Mesenchymal stem cell (in vitro differentiated cells and primary cell): ENCODE data around the gene RAPGEFL1.

Experiments
- DNase-seq: peaks from one replicate; pipeline ENCODE4 v3.0.0-alpha.2; 2013
- H2AFZ ChIP-seq: one replicate; pipeline ENCODE4 v1.6.1; 2013; ENCODE audit warnings: low read depth, mild to moderate bottlenecking, control low read depth, inconsistent platforms, low read length, moderate library complexity
- H2AK5ac ChIP-seq: 2 replicates; pipeline ENCODE4 v1.6.1; 2013; ENCODE audit warnings: low read length, moderate library complexity, mild to moderate bottlenecking, inconsistent platforms; ENCODE audit not compliant: severe bottlenecking
- H2BK120ac ChIP-seq: one replicate; pipeline ENCODE4 v1.6.1; 2013; ENCODE audit warnings: low read depth, mild to moderate bottlenecking, inconsistent platforms, low read length, moderate library complexity
- H2BK12ac ChIP-seq, 2 experiments: one replicate each; pipeline ENCODE4 v1.6.1; 2013; ENCODE audit warnings: inconsistent platforms in 2 of 2, low read length in 2 of 2, mild to moderate bottlenecking in 2 of 2, moderate library complexity in 2 of 2, control low read depth in 1 of 2
- H2BK15ac ChIP-seq: one replicate; pipeline ENCODE4 v1.6.1; 2013; ENCODE audit warnings: mild to moderate bottlenecking, low read depth, inconsistent platforms; ENCODE audit not compliant: poor library complexity, severe bottlenecking
- H2BK5ac ChIP-seq: 2 replicates; pipeline ENCODE4 v1.6.1; 2013; ENCODE audit warnings: low read depth, mild to moderate bottlenecking, low read length, control low read depth, inconsistent platforms; ENCODE audit not compliant: poor library complexity, severe bottlenecking
- H3K14ac ChIP-seq, 2 experiments: one replicate each; pipeline ENCODE4 v1.6.1; 2013; ENCODE audit warnings: inconsistent platforms in 2 of 2, low read length in 2 of 2, control low read depth in 1 of 2, mild to moderate bottlenecking in 1 of 2, moderate library complexity in 1 of 2
- H3K18ac ChIP-seq, 2 experiments: one replicate each; pipeline ENCODE4 v1.6.1; 2013; ENCODE audit warnings: inconsistent platforms in 2 of 2, low read length in 2 of 2, control low read depth in 1 of 2, low read depth in 1 of 2, mild to moderate bottlenecking in 1 of 2
- H3K23ac ChIP-seq, 2 experiments: one replicate each; pipeline ENCODE4 v1.6.1; 2013; ENCODE audit warnings: inconsistent platforms in 2 of 2, low read length in 2 of 2, mild to moderate bottlenecking in 2 of 2, moderate library complexity in 2 of 2, control low read depth in 1 of 2
- H3K27ac ChIP-seq: 2 replicates; pipeline ENCODE4 v1.5.1; 2013; ENCODE audit warnings: mild to moderate bottlenecking, moderate library complexity, low read length, control low read depth, inconsistent platforms; ENCODE audit not compliant: poor library complexity, severe bottlenecking
- H3K27me3 ChIP-seq, 2 experiments: 2 replicates each; pipeline versions ENCODE4 v1.6.1 to v1.7.0; 2013; ENCODE audit warnings: low read length in 2 of 2, mild to moderate bottlenecking in 2 of 2, moderate library complexity in 2 of 2, control low read depth in 1 of 2, inconsistent platforms in 1 of 2; ENCODE audit not compliant: control insufficient read depth in 1 of 2, insufficient read depth in 1 of 2
- H3K36me3 ChIP-seq, 2 experiments: 2 replicates each; pipeline versions ENCODE4 v1.6.1 to v1.7.0; 2013; ENCODE audit warnings: low read length in 2 of 2, control low read depth in 1 of 2, inconsistent platforms in 1 of 2, low read depth in 1 of 2, mild to moderate bottlenecking in 1 of 2; ENCODE audit not compliant: insufficient read depth in 2 of 2, control insufficient read depth in 1 of 2
- H3K4ac ChIP-seq, 2 experiments: one replicate each; pipeline ENCODE4 v1.6.1; 2013; ENCODE audit warnings: inconsistent platforms in 2 of 2, low read length in 2 of 2, mild to moderate bottlenecking in 2 of 2, moderate library complexity in 2 of 2, control low read depth in 1 of 2, low read depth in 1 of 2
- H3K4me1 ChIP-seq: 2 replicates; pipeline ENCODE4 v1.6.1; 2013; ENCODE audit warnings: low read depth, low read length, control low read depth; ENCODE audit not compliant: control insufficient read depth, insufficient read depth
- H3K4me2 ChIP-seq: 2 replicates; pipeline ENCODE4 v1.6.1; 2013; ENCODE audit warnings: low read length, mild to moderate bottlenecking, inconsistent platforms; ENCODE audit not compliant: poor library complexity, severe bottlenecking
- H3K4me3 ChIP-seq, 2 experiments: 2 replicates each; pipeline versions ENCODE4 v1.5.1 to v1.7.0; 2013; ENCODE audit warnings: low read length in 2 of 2, mild to moderate bottlenecking in 2 of 2, control low read depth in 1 of 2, low read depth in 1 of 2; ENCODE audit not compliant: insufficient read depth in 1 of 2
- H3K79me1 ChIP-seq: replicated peaks from 2 replicates; pipeline ENCODE4 v1.6.1; 2013; ENCODE audit warnings: mild to moderate bottlenecking, control low read depth, low read length, inconsistent platforms; ENCODE audit not compliant: poor library complexity, severe bottlenecking
- H3K9ac ChIP-seq: 2 replicates; pipeline ENCODE4 v1.7.0; 2013; ENCODE audit warnings: mild to moderate bottlenecking, low read length, moderate library complexity
- H3K9me3 ChIP-seq: 2 replicates; pipeline ENCODE4 v1.7.0; 2013; ENCODE audit warnings: mild to moderate bottlenecking, low read length; ENCODE audit not compliant: control insufficient read depth
- H4K8ac ChIP-seq: one replicate; pipeline ENCODE4 v1.6.1; 2013; ENCODE audit warnings: inconsistent platforms, mild to moderate bottlenecking, low read length, moderate library complexity
- H4K91ac ChIP-seq: one replicate; pipeline ENCODE4 v1.6.1; 2013; ENCODE audit warnings: mild to moderate bottlenecking, low read length, inconsistent platforms
- WGBS: methylation state at CpG from one replicate; pipeline ENCODE4 v1.1.7; 2013; ENCODE audit warnings: mixed read lengths; 5-methylcytosine and 5-hydroxymethylcytosine counted together

The RAPGEFL1 gene

GRCh38 chr17:40180694-40181093 lies 3.4 kb downstream of the RAPGEFL1 start:
- Histone ChIP-seq H4K91ac (no peak overlapping the region), H3K27me3 (no peaks in the 10 kb centered on the region), H3K4me1 (peaks cover 31% of the 10 kb centered on the region), H3K36me3 (peaks cover 22% of the 10 kb centered on the region in 2 experiments), H3K4me2 (no peak overlapping the region), H3K14ac (no peak overlapping the region), H3K9me3 (no peaks in the 10 kb centered on the region), H3K23ac (no peak overlapping the region), H3K9ac (no peak overlapping the region), H3K4ac (no peak overlapping the region), H2AK5ac (peak overlapping the region; percentile 13), H2BK120ac (no peak overlapping the region), H3K27ac (peak overlapping the region; percentile 19), H3K79me1 (peaks cover 3% of the 10 kb centered on the region), H3K4me3 (no peak overlapping the region), H2BK5ac (no peak overlapping the region), H2AFZ (no peak overlapping the region), H3K18ac (no peak overlapping the region), H2BK15ac (no peak overlapping the region), H2BK12ac (no peak overlapping the region), H4K8ac (no peak overlapping the region)
- WGBS: 100% methylated on average over 1 of the region's 5 CpGs
- no peak for DNase-seq

- Histone ChIP-seq H2AK5ac (no peak overlapping the region), H3K4me3 (no peak overlapping the region), H3K27ac (no peak overlapping the region), H3K14ac (no peak overlapping the region), H3K9me3 (no peaks in the 10 kb centered on the region), H3K18ac (no peak overlapping the region), H3K27me3 (no peaks in the 10 kb centered on the region), H2AFZ (no peak overlapping the region), H4K8ac (no peak overlapping the region), H2BK15ac (no peak overlapping the region), H3K79me1 (peaks cover 3% of the 10 kb centered on the region), H3K4ac (no peak overlapping the region), H3K4me1 (peaks cover 31% of the 10 kb centered on the region), H3K23ac (no peak overlapping the region), H3K36me3 (peaks cover 16 to 21% of the 10 kb centered on the region in 2 experiments), H3K9ac (no peak overlapping the region), H4K91ac (no peak overlapping the region), H2BK12ac (no peak overlapping the region), H3K4me2 (no peak overlapping the region), H2BK120ac (no peak overlapping the region), H2BK5ac (no peak overlapping the region)
- WGBS: 98% methylated on average over 8 of the region's 8 CpGs
- DNase-seq: no peak
These were observed 3.9 kb downstream of the RAPGEFL1 start for GRCh38 chr17:40181205-40181604.

GRCh38 chr17:40182606-40183005 lies 5.3 kb downstream of the RAPGEFL1 start:
- DNase-seq: no peak
- no peak overlapping the region for H4K91ac ChIP-seq
- H4K8ac ChIP-seq: no peak overlapping the region
- no peak overlapping the region for H2AFZ ChIP-seq
- no peak overlapping the region for H2BK12ac ChIP-seq
- H3K23ac ChIP-seq: no peak overlapping the region
- H2BK120ac ChIP-seq: no peak overlapping the region
- H3K79me1 ChIP-seq: peaks cover 3% of the 10 kb centered on the region
- H3K36me3 ChIP-seq: peaks cover 8 to 14% of the 10 kb centered on the region in 2 experiments
- H3K4ac ChIP-seq: no peak overlapping the region
- no peak overlapping the region for H2AK5ac ChIP-seq
- no peak overlapping the region for H3K4me3 ChIP-seq
- no peak overlapping the region for H3K27ac ChIP-seq
- no peak overlapping the region for H3K4me2 ChIP-seq
- 95% methylated on average over 6 of the region's 6 CpGs for WGBS
- H2BK15ac ChIP-seq: no peak overlapping the region
- no peaks in the 10 kb centered on the region for H3K9me3 ChIP-seq
- no peak overlapping the region for H3K14ac ChIP-seq
- H3K9ac ChIP-seq: no peak overlapping the region
- no peaks in the 10 kb centered on the region for H3K27me3 ChIP-seq
- H3K4me1 ChIP-seq: peaks cover 24% of the 10 kb centered on the region
- H3K18ac ChIP-seq: no peak overlapping the region
- no peak overlapping the region for H2BK5ac ChIP-seq

- Histone ChIP-seq H2AFZ (no peak overlapping the region), H3K9ac (no peak overlapping the region), H3K9me3 (no peaks in the 10 kb centered on the region), H2AK5ac (no peak overlapping the region), H3K4me2 (no peak overlapping the region), H3K23ac (no peak overlapping the region), H3K27ac (no peak overlapping the region), H3K27me3 (no peaks in the 10 kb centered on the region), H2BK5ac (no peak overlapping the region), H2BK120ac (no peak overlapping the region), H3K79me1 (peaks cover 1% of the 10 kb centered on the region), H3K4me1 (peaks cover 12% of the 10 kb centered on the region), H3K4me3 (no peak overlapping the region), H2BK15ac (no peak overlapping the region), H3K14ac (no peak overlapping the region), H3K36me3 (peaks cover 11 to 26% of the 10 kb centered on the region in 2 experiments), H2BK12ac (no peak overlapping the region), H4K91ac (no peak overlapping the region), H3K4ac (no peak overlapping the region), H3K18ac (no peak overlapping the region), H4K8ac (no peak overlapping the region)
- no peak for DNase-seq
- 96% methylated on average over 3 of the region's 3 CpGs for WGBS
These were observed 10.0 kb downstream of the RAPGEFL1 start for GRCh38 chr17:40187238-40187637.
